Measurements from ENCODE around the gene ANKH.

ANKH gene

DNA sequence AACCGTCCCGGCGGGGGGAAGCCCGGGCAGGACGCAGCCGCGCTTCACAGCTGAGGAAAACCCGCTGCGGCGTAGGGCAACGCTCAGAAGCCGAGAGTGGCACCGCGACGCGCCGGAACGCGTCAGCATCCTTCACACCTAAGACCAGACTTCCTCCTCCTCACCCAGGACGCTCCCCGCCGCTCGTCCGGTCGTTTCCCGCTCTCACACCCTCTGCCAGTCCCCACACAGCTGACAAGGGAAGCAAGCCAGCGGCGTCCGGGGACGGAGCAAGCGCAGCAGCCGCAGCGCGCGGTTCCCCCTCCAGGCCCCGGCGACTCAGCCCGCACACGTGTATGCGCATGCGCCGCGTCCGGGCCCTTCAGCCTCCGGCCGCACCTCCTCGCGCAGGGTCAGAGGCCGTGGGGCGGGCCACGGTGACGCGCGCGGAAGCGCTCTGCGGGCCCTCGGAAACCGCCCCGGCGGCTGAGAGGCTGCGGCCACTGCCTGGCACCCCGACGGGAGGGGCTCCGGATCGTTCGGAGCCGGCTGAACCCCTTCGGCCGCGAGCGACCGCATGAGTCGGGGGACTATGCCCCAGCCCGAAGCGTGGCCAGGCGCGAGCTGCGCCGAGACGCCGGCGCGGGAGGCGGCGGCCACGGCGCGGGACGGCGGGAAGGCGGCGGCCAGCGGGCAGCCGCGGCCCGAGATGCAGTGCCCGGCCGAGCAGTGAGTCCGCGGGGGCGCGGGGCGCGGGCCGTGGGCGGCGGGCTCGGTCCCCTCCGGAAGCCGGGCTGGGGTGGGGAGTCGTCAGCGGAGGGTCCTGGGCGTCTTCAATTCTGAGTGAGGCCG, 207.1 kb downstream of the ANKH start, which contains the start of gene OTULIN:
OTULIN (plus strand) TSS at position 449 of the 831 bp plus-strand sequence; CDS start at position 557, 108 bp downstream.
- DNase-seq (ENCODE audit: low read depth), result peak; percentile 92

- DNase-seq (ENCODE audit: low read depth), result peak; percentile 37
These were observed 207.8 kb downstream of the ANKH start for GRCh38 chr5:14663734-14664269.

GRCh38 chr5:14662721-14663260, 208.8 kb downstream of the ANKH start:
- no peak for DNase-seq (ENCODE audit: low read depth)

DNA sequence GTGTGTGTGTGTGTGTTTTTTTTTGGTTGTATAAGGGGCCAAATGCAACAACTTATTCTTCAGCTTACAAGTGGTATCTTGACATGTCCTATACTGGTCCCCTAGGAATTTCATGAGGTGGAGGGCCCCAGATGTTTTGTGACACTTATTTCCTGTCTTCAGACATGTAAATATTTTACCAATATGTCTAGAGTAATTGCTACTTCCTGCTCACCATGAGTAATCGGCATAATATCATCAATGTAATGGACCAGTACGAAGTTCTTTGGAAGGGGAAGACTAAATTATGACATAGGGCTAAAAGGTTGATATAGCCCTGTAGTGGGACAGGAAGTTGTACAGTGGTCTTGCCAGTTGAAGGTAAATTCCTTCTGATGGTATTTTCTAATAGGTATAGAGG, 210.7 kb downstream of the ANKH start:
- peak; percentile 63 for DNase-seq (ENCODE audit: low read depth)

DNA sequence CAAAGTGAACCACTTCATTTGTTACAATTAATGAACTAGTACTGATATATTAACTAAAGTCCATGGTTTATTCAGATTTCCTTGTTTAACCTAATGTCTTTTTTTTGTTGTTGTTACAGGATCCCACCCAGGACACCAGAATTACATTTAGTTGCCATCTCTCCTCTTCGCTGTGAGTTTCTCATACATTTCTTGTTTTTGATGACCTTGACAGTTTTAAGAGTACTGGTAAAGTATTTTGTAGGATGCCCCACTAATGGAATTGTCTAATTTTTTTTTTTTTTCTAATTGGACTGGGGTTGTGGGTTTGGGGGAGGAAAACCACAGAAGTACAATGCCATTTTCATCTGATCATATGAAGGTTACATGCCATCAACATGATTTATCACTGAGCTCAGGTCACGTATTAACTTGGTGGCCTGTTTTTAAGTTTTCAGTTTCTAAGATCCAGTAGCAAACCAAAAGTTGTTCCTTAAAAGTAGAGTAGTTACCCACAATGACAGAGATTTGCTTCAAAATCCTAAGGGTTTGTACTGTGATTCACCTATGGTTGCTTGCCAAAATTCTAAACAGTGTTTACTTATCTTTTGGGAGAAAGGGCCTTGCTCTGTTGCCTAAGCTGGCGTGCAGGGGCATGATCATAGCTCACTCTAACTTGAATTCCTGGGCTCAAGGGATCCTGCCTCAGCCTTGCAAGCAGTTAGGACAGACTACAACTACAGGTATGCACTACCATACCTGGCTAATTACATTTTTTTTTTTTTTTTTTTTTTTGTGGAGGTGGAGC, 211.6 kb downstream of the ANKH start:
- peak; percentile 40 for DNase-seq (ENCODE audit: low read depth)

DNA sequence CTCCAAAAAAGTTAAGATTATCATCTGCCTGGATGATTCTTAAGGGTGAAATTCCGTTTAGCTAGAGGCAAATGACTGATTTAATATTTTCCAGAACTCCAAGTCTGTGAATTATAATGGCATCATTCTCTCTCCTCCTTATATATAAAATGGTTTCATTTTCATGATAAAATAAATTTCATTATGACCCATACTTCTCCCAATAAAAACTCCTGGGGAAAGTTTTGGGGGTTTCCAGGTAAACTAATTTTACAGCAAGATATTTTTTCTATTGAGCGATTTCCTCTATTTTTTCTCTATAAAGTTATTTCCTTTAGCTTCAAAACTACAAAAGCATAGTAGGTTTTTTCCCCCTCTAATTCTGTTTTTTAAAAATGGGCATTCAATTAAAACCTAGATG, 214.7 kb downstream of the ANKH start:
- no peak for DNase-seq (ENCODE audit: low read depth)

DNA sequence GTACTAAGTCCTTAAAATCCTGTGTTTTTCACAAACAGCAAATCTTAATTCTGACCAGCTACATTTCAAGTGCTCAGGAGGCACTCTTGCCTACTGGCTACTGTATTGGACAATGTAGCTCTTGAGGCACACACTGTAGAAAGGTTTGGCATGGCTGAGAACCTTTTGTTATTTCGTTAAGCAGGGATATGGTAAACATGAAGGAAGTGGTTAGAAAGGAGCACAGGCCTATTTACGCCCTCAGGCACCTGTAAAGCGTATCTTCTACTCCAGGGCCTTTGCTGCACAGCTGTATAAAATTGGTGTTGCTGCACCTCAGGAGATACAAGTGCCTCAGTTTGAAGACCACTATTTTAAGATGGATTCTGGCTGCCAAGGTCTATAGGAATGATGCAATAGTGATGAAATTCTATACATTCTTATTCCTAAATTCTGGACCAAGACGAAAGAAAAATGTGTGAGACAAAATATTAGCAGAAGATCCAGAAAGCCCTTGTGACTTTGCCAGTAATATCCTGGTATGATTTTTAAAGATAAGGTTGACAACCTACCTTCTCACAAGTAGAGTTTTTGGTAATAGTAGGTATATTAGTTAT, 216.3 kb downstream of the ANKH start:
- DNase-seq (ENCODE audit: low read depth), result no peak

Measured in ELR (cell line).